ENCODE measurements around the gene FAM217A.
"Not testable (repeated sequence)": the region's sequence is repeated elsewhere in the genome, so short reads cannot be mapped to it uniquely, and the experiment has no call there.

FAM217A gene

GRCh38 chr6:4078691-4079471, at the start of gene FAM217A:
Gene FAM217A, minus strand, starts transcription at chr6:4079137. Its CDS starts 1,723 bp downstream, at chr6:4077414.
- no peak for DNase-seq

- DNase-seq, result no peak
Observed at GRCh38 chr6:4128072-4128471, 49.1 kb upstream of the FAM217A start.

GRCh38 chr6:4125933-4126864, 47.3 kb upstream of the FAM217A start:
- DNase-seq, result peak; percentile 40

GRCh38 chr6:4125500-4125899, 46.6 kb upstream of the FAM217A start:
- no peak for DNase-seq

- no peak for DNase-seq
Observed at GRCh38 chr6:4124351-4124750, 45.4 kb upstream of the FAM217A start.

- DNase-seq, result no peak
Observed at GRCh38 chr6:4115741-4116140, 36.8 kb upstream of the FAM217A start.

GRCh38 chr6:4114123-4114522, 35.2 kb upstream of the FAM217A start:
- no peak for DNase-seq

- no peak for DNase-seq
Observed at GRCh38 chr6:4113649-4114048, 34.7 kb upstream of the FAM217A start.

GRCh38 chr6:4112366-4112765, 33.4 kb upstream of the FAM217A start:
- DNase-seq, result no peak

- DNase-seq, result not testable (repeated sequence)
Observed at GRCh38 chr6:4109363-4109815, 30.5 kb upstream of the FAM217A start.

- no peak for DNase-seq
Observed at GRCh38 chr6:4108561-4109093, 29.7 kb upstream of the FAM217A start.

GRCh38 chr6:4107873-4108272, 28.9 kb upstream of the FAM217A start:
- DNase-seq, result no peak

GRCh38 chr6:4105980-4106536, 27.1 kb upstream of the FAM217A start:
- DNase-seq, result no peak

GRCh38 chr6:4103929-4104328, 25.0 kb upstream of the FAM217A start:
- DNase-seq, result peak; percentile 35

- DNase-seq, result no peak
Observed at GRCh38 chr6:4102687-4103244, 23.8 kb upstream of the FAM217A start.

GRCh38 chr6:4101298-4101697, 22.4 kb upstream of the FAM217A start:
- DNase-seq, result no peak

GRCh38 chr6:4100655-4101054, 21.7 kb upstream of the FAM217A start:
- no peak for DNase-seq

GRCh38 chr6:4093288-4093687, 14.4 kb upstream of the FAM217A start:
- no peak for DNase-seq

- DNase-seq, result no peak
Observed at GRCh38 chr6:4091941-4092340, 13.0 kb upstream of the FAM217A start.

- not testable (repeated sequence) for DNase-seq
Observed at GRCh38 chr6:4090043-4090442, 11.1 kb upstream of the FAM217A start.

- no peak for DNase-seq
Observed at GRCh38 chr6:4088704-4089103, 9.8 kb upstream of the FAM217A start.

- no peak for DNase-seq
Observed at GRCh38 chr6:4085332-4085700, 6.4 kb upstream of the FAM217A start.
